HL-60 (cell line): ENCODE measurements around the gene CC2D2B.

Source experiments
- microRNA-seq: library from miRNA; unstranded; fragments of <30 nt; microRNA quantifications from one replicate; pipeline ENCODE4, GENCODE V29; 2018

Gene CC2D2B

Small RNAs within 50 kb of the gene (microRNA-seq; reads per million reads assigned to microRNA genes)
- gene MIR3157 = 301 reads per million, percentile 80 among the genes with 10 or more reads in this experiment
